DMS153 (cell line): ENCODE results near the gene SCGB1D4.
"Not testable (repeated sequence)": the region's sequence is repeated elsewhere in the genome, so short reads cannot be mapped to it uniquely, and the experiment has no call there.

ENCODE experiments used
- DNase-seq: peaks from one replicate; lab custom pipeline; 2025; lab: John Stamatoyannopoulos, UW

SCGB1D4 gene

DNA sequence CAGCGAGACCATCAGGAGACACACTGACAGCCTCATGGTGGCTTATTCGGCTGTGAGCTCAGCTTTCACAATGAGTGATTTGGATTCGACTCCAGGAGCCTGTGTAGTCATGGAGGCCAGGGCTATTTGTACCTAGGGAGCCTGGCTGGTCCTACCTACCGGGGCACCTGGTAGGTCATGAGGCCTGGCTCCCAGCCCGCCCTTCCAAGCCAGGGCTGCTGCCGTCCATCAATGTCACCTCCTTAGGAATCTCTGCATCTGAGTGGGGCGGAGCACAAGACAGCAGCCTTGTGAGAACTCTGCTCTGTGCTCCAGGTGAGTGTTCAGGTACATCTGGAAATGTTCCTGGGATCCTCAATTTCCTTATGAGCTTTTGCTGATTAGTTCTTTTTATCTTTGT, at the start of gene SCGB1D4:
TSS of gene SCGB1D4 (minus strand) at position 101 of the 400 bp plus-strand sequence. CDS start at position 36, 65 bp downstream.
- no peak for DNase-seq

GRCh38 chr11:62345861-62346260, 47.0 kb upstream of the SCGB1D4 start:
- no peak for DNase-seq

GRCh38 chr11:62344210-62344609, 45.3 kb upstream of the SCGB1D4 start:
- no peak for DNase-seq

DNA sequence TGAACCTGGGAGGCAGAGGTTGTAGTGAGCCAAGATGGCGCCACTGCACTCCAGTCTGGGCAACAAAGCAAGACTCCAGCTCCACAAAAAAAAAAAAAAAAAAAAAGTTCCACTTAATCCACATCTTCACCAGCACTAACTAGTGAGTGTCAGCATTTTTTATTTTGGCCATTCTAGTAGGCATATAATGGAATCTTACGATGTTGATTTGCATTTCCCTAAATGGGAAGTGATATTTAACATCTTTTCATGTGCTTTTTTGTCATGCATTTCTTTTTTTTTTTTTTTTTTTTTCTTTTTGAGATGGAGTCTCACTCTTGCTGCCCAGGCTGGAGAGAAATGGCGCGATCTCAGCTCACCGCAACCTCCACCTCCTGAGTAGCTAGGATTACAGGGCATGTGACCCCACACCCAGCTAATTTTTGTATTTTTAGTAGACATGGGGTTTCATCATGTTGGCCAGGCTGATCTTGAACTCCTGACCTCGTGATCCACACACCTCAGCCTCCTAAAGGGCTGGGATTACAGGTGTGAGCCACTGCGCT, 44.8 kb upstream of the SCGB1D4 start:
- not testable (repeated sequence) for DNase-seq

- DNase-seq = no peak
Measured at GRCh38 chr11:62341588-62341987, 42.7 kb upstream of the SCGB1D4 start.

- DNase-seq = no peak
Measured at GRCh38 chr11:62340269-62340901, 41.5 kb upstream of the SCGB1D4 start.

- DNase-seq = no peak
Measured at GRCh38 chr11:62338218-62338617, 39.3 kb upstream of the SCGB1D4 start.

DNA sequence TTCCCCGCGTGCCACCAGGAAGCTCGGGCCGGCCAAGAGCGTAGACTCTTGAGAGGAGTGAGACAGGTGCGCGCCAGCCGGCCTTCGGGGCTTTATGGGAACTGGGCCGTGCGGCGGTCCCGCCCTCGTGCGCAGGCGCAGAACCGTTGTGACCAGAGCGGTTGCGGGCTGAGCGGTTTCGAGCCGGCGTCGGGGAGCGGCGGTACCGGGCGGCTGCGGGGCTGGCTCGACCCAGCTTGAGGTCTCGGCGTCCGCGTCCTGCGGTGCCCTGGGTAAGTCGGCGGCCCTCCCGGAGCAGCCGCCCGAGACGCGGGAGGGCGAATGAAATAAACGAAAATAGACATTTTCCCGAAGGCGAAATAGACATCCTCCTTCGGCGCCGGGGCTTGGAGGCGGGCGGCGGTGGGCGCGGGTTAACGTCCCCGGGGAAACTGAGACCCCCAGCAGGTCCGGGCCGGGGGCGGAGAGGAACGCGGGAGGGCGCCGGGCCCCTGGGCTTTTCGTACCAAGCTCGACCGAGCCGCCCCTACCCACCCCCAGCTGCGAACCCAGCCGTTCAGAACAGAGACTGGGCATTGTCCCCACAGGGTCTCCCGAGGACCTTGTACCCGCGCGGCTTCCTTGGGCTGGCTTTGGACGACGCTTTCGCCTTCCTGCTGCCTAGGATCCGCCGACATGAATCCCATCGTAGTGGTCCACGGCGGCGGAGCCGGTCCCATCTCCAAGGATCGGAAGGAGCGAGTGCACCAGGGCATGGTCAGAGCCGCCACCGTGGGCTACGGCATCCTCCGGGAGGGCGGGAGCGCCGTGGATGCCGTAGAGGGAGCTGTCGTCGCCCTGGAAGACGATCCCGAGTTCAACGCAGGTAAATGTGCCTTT, 38.7 kb upstream of the SCGB1D4 start, which contains the start of gene ASRGL1:
TSS of gene ASRGL1 (plus strand) at position 146 of the 879 bp plus-strand sequence. CDS start at position 676, 530 bp downstream.
- DNase-seq = peak; percentile 85

DNA sequence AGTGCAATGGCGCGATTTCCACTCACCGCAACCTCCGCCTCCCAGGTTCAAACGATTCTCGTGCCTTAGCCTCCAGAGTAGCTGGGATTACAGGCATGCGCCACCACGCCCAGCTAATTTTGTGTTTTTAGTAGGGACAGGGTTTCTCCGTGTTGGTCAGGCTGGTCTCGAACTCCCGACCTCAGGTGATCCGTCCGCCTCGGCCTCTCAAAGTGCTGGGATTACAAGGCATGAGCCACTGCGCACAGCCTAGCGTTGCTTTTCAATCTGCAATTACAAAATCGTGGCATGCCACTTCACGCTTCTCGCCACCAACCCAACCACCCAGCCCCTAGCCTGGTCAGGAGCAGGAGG, 38.1 kb upstream of the SCGB1D4 start:
- DNase-seq = not testable (repeated sequence)

- DNase-seq = no peak
Measured at GRCh38 chr11:62333768-62334167, 34.9 kb upstream of the SCGB1D4 start.

DNA sequence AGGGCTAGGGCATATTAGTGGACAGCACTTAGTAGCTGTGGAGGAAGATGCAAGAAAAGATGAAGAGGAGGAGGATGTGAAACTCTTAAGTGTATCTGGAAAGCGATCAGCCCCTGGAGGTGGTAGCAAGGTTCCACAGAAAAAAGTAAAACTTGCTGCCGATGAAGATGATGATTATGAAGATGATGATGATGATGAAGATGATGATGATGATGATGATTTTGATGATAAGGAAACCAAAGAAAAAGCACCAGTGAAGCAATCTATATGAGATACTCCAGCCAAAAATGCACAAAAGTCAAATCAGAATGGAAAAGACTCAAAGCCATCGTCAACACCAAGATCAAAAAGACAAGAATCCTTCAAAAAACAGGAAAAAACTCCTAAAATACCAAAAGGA, 32.4 kb upstream of the SCGB1D4 start:
- not testable (repeated sequence) for DNase-seq

DNA sequence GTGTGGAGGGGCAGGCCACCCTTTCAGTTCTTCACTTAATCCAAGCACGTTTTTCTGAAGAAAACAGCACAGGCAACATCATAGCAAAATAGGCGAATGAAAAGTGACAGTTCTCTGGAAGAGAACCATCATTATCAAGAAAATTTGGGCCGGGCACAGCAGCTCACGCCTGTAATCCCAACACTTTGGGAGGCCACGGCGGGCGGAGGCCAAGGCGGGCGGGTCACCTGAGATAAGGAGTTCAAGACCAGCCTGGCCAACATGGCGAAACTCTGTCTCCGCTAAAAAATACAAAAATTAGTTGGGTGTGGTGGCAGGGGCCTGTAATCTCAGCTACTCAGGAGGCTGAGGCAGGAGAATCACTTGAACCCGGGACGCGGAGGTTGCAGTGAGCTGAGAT, 28.7 kb upstream of the SCGB1D4 start:
- not testable (repeated sequence) for DNase-seq

- DNase-seq = not testable (repeated sequence)
Measured at GRCh38 chr11:62326719-62327118, 27.8 kb upstream of the SCGB1D4 start.

DNA sequence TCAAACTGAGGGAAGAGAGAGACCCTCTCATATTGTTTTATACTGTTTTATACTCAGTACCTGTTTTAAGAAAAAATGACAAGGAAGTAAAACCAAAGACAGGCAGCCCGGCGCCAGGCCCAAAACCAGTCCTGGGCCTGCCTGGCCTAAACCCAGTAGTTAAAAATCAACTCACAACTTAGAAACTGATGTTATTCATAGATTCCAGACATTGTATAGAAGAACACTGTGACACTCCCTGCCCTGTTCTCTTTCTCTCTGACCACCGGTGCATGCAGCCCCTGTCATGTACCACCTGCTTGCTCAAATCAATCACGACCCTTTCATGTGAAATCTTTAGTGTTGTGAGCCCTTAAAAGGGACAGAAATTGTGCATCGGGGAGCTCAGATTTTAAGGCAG, 26.9 kb upstream of the SCGB1D4 start:
- not testable (repeated sequence) for DNase-seq

DNA sequence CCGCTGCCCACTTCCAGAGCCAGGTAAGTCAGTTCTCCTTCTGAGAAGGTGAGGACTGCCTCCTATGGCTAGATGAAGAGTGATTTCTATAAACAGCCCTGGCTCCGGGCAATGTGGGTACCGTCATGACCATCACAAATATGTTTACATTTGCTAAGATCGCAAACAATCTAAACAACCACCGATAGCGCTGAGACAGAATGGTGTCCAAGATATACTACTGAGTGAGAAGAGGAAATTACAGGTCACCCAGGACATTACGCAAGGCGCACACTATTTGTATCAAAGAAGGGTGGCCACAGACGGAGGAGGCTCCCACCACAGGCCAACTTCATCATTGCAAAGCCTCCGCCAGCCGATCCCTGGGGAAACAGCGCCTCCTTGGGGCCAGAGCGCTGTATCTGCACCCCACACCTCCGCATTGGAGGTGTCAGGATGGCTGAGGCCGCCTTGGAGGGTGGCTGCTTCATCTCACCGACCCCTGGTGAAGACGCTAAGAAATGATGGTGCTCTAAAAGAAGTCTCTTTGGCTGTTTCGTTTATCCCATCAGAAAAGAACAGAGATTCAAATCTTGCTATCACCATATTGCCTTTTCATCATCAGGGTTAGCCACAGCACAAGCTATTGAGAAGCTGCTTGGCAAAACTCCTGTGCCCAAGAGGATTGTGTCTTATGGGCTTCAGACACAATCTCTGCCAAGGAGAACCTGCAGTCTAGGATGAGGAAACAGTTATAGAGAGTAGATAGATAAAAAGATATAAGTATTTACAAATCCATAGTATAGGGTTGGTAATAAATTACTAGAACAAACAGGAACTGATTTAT, 26.1 kb upstream of the SCGB1D4 start:
- no peak for DNase-seq

DNA sequence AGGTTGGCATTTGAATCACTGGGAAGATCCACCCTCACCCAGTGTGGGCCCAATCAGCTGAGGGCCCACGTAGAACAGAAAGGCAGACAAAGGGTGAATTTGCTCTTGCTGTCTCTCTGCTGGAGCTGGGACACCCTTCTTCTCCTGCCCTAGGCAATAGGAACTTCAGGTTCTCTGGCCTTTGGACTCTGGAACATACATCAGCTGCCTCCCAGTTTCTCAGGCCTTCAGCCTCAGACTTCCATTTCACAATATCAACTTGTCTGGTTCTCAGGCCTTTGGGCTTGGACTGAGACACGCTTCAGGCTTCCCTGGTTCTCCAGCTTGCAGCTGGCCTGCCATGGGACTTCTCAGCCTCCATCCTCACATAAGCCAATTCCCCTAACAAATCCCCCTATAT, 23.6 kb upstream of the SCGB1D4 start:
- DNase-seq = no peak

- no peak for DNase-seq
Measured at GRCh38 chr11:62315431-62315830, 16.6 kb upstream of the SCGB1D4 start.

GRCh38 chr11:62309991-62310390, 11.1 kb upstream of the SCGB1D4 start:
- DNase-seq = no peak

GRCh38 chr11:62307950-62308349, 9.1 kb upstream of the SCGB1D4 start:
- no peak for DNase-seq

DNA sequence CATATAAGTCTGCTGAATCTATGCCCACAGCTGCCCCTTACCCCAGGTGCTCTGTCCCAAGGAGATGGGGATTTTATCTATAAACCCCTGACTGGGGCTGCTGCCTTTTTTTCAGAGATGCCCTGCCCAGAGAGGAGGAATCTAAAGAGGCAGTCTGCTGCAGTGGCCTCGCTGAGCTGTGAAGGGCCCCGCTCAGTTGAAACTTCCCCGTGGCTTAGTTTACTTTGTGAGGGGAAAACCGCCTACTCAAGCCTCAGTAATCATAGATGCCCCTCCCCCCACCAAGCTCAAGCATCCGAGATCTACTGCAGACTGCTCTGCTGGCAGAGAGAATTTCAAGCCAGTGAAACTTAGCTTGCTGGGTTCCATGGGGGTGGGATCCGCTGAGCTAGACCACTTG, 7.4 kb upstream of the SCGB1D4 start:
- DNase-seq = no peak

DNA sequence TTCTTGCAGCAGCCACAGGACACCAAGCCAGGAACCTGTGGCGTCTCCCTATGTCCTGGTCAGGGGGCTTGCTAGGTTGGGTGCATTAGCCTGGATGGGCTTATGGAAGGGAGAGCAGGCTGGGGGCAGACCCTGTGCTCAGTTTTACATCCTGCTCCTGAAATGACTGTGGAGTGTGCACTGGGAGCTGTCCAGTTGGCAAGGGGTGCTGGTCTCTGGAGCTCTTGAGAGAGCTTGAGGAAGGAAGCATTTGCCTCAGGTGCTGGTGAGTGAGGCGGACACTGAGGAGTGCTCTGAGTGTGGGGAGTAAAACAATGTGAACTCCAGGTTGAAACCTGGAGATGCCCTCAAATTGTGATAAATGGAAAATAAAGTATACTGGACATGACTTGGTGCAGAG, 3.4 kb downstream of the SCGB1D4 start:
- no peak for DNase-seq

DNA sequence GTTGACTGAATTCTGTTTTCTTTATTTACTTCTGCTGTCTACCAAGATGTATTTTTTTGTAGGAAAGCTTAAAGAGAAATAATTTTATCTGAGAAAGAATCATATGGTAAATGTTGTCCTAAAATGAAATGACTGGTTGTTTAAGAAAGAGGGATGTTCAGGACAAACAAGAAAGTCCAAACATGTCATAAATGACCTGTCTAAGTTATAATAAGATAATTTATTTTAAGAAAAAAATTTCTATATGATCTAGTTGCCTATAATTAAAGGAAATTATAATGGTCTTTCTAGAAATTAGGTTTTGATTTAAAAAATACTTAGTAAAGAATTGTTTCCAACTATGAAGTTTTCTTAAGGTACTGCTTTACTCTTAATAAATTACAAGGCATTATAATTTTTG, 18.4 kb downstream of the SCGB1D4 start:
- DNase-seq = no peak
